ENCODE measurements around the gene GLS.
"Not testable (repeated sequence)": the region's sequence is repeated elsewhere in the genome, so short reads cannot be mapped to it uniquely, and the experiment has no call there.

GLS gene

GRCh38 chr2:190867212-190867611 lies 13.4 kb upstream of the GLS start:
- H3F3A ChIP-seq (ENCODE audit: low read depth) = no peaks in the 10 kb centered on the region
- TF ChIP-seq CTCF (conservative IDR thresholded peaks at IDR 0.05; ENCODE audit: low read length) = no peak
- no peak for TF ChIP-seq EZH2phosphoT487 (IDR thresholded peaks at IDR 0.05; ENCODE audit: borderline replicate concordance)
- no peaks in the 10 kb centered on the region for H3K36me3 ChIP-seq (ENCODE audit: insufficient read depth, low read length)
- no peak overlapping the region for H3K4me3 ChIP-seq (ENCODE audit: low read length, poor library complexity, severe bottlenecking)
- H2AFZ ChIP-seq (ENCODE audit: low read length) = no peak overlapping the region
- H3K9me3 ChIP-seq (ENCODE audit: insufficient read depth, low read depth, low read length) = no peaks in the 10 kb centered on the region
- no peaks in the 10 kb centered on the region for H4K20me1 ChIP-seq (ENCODE audit: insufficient read depth, low read length, poor library complexity, severe bottlenecking)
- H3K9me2 ChIP-seq (replicated peaks; ENCODE audit: low read depth, low read length) = no peaks in the 10 kb centered on the region
- no peaks in the 10 kb centered on the region for H3K79me2 ChIP-seq (ENCODE audit: insufficient read depth, low read length)
- H3K27me3 ChIP-seq (ENCODE audit: insufficient read depth, low read length, poor library complexity, severe bottlenecking) = no peaks in the 10 kb centered on the region
- peaks cover 14% of the 10 kb centered on the region for H3K4me1 ChIP-seq (ENCODE audit: insufficient read depth, low read length, poor library complexity, severe bottlenecking)
- H3K4me2 ChIP-seq (ENCODE audit: low read depth, low read length, poor library complexity, severe bottlenecking) = no peak overlapping the region
- H3K9ac ChIP-seq (ENCODE audit: low read depth, low read length, poor library complexity, severe bottlenecking) = no peak overlapping the region

- Histone ChIP-seq H3K79me2 (ENCODE audit: insufficient read depth, low read length) (no peaks in the 10 kb centered on the region), H3K9me3 (ENCODE audit: insufficient read depth, low read depth, low read length) (no peaks in the 10 kb centered on the region; the same call in 1 of the 2 replicates), H3K4me2 (ENCODE audit: low read depth, low read length, poor library complexity, severe bottlenecking) (no peak overlapping the region), H3K9ac (ENCODE audit: low read depth, low read length, poor library complexity, severe bottlenecking) (no peak overlapping the region), H2AFZ (ENCODE audit: low read length) (no peak overlapping the region), H3K36me3 (ENCODE audit: insufficient read depth, low read length) (no peaks in the 10 kb centered on the region), H4K20me1 (ENCODE audit: insufficient read depth, low read length, poor library complexity, severe bottlenecking) (no peaks in the 10 kb centered on the region), H3K4me1 (ENCODE audit: insufficient read depth, low read length, poor library complexity, severe bottlenecking) (peaks cover 13% of the 10 kb centered on the region), H3K27me3 (ENCODE audit: insufficient read depth, low read length, poor library complexity, severe bottlenecking) (no peaks in the 10 kb centered on the region), H3F3A (ENCODE audit: low read depth) (no peaks in the 10 kb centered on the region), H3K4me3 (ENCODE audit: low read length, poor library complexity, severe bottlenecking) (no peak overlapping the region), H3K9me2 (replicated peaks; ENCODE audit: low read depth, low read length) (no peaks in the 10 kb centered on the region)
- TF ChIP-seq CTCF (conservative IDR thresholded peaks at IDR 0.05; ENCODE audit: low read length) (no peak), EZH2phosphoT487 (IDR thresholded peaks at IDR 0.05; ENCODE audit: borderline replicate concordance) (no peak)
These were observed 12.8 kb upstream of the GLS start for GRCh38 chr2:190867832-190868231.

- no peaks in the 10 kb centered on the region for H3K79me2 ChIP-seq (ENCODE audit: insufficient read depth, low read length)
- TF ChIP-seq EZH2phosphoT487 (IDR thresholded peaks at IDR 0.05; ENCODE audit: borderline replicate concordance) = no peak
- no peak for TF ChIP-seq CTCF (conservative IDR thresholded peaks at IDR 0.05; ENCODE audit: low read length)
These were observed 10.9 kb upstream of the GLS start for GRCh38 chr2:190869721-190870120.

GRCh38 chr2:190873451-190873850 lies 7.2 kb upstream of the GLS start:
- H3F3A ChIP-seq (ENCODE audit: low read depth); H3K79me2 ChIP-seq (ENCODE audit: insufficient read depth, low read length); H4K20me1 ChIP-seq (ENCODE audit: insufficient read depth, low read length, poor library complexity, severe bottlenecking); H3K4me3 ChIP-seq (ENCODE audit: low read length, poor library complexity, severe bottlenecking); H3K9me2 ChIP-seq (replicated peaks; ENCODE audit: low read depth, low read length); H3K27me3 ChIP-seq (ENCODE audit: insufficient read depth, low read length, poor library complexity, severe bottlenecking); H3K4me2 ChIP-seq (ENCODE audit: low read depth, low read length, poor library complexity, severe bottlenecking); H3K9ac ChIP-seq (ENCODE audit: low read depth, low read length, poor library complexity, severe bottlenecking); H3K36me3 ChIP-seq (ENCODE audit: insufficient read depth, low read length); H3K9me3 ChIP-seq (ENCODE audit: insufficient read depth, low read depth, low read length); H2AFZ ChIP-seq (ENCODE audit: low read length): not testable (repeated sequence)
- H3K4me1 ChIP-seq (ENCODE audit: insufficient read depth, low read length, poor library complexity, severe bottlenecking) = peaks cover 12% of the 10 kb centered on the region

More at GRCh38 chr2:190869721-190870120, 10.9 kb upstream of the GLS start:
- Histone ChIP-seq H3K9ac (ENCODE audit: low read depth, low read length, poor library complexity, severe bottlenecking) (no peak overlapping the region), H3K36me3 (ENCODE audit: insufficient read depth, low read length) (no peaks in the 10 kb centered on the region), H3K9me2 (replicated peaks; ENCODE audit: low read depth, low read length) (no peaks in the 10 kb centered on the region), H2AFZ (ENCODE audit: low read length) (no peak overlapping the region), H4K20me1 (ENCODE audit: insufficient read depth, low read length, poor library complexity, severe bottlenecking) (no peaks in the 10 kb centered on the region), H3K27me3 (ENCODE audit: insufficient read depth, low read length, poor library complexity, severe bottlenecking) (no peaks in the 10 kb centered on the region), H3K4me2 (ENCODE audit: low read depth, low read length, poor library complexity, severe bottlenecking) (no peak overlapping the region), H3K9me3 (ENCODE audit: insufficient read depth, low read depth, low read length) (no peaks in the 10 kb centered on the region; the same call in 1 of the 2 replicates), H3K4me1 (ENCODE audit: insufficient read depth, low read length, poor library complexity, severe bottlenecking) (no peaks in the 10 kb centered on the region), H3F3A (ENCODE audit: low read depth) (no peaks in the 10 kb centered on the region), H3K4me3 (ENCODE audit: low read length, poor library complexity, severe bottlenecking) (no peak overlapping the region)

All from Loucy (cell line).